GM10266 (cell line): ENCODE results near the gene CLCA4.

Source experiments
- DNase-seq: peaks from one replicate; pipeline ENCODE4 v3.0.0; 2012; ENCODE audit errors: extremely low spot score
- CTCF ChIP-seq: IDR thresholded peaks from 2 replicates; pipeline ENCODE4 v1.5.1; 2012; ENCODE audit warnings: mild to moderate bottlenecking, low read depth; ENCODE audit not compliant: control insufficient read depth, insufficient read depth; ENCODE audit errors: missing control alignments

The CLCA4 gene

GRCh38 chr1:86530211-86530845 is 16.6 kb upstream of the CLCA4 start:
- no peak for TF ChIP-seq CTCF
- DNase-seq = no peak

GRCh38 chr1:86537928-86538695 is 8.8 kb upstream of the CLCA4 start:
- no peak for TF ChIP-seq CTCF
- DNase-seq = no peak

GRCh38 chr1:86538775-86539174 is 8.1 kb upstream of the CLCA4 start:
- no peak for TF ChIP-seq CTCF
- DNase-seq = no peak

- no peak for TF ChIP-seq CTCF
- DNase-seq = no peak
Measured at GRCh38 chr1:86541859-86542258, 5.0 kb upstream of the CLCA4 start.

- DNase-seq = no peak
- TF ChIP-seq CTCF = no peak
Measured at GRCh38 chr1:86542631-86543030, 4.2 kb upstream of the CLCA4 start.

GRCh38 chr1:86548839-86549238 is 2.0 kb downstream of the CLCA4 start:
- no peak for TF ChIP-seq CTCF

GRCh38 chr1:86551305-86551704 is 4.4 kb downstream of the CLCA4 start:
- DNase-seq = no peak
- TF ChIP-seq CTCF = no peak

More at GRCh38 chr1:86548839-86549238, 2.0 kb downstream of the CLCA4 start:
- DNase-seq = no peak
